Sciatic nerve (tissue), 2 donors: ENCODE data around the gene LPP. TPM values are rescaled to one million over a fixed set of nuclear protein-coding genes. Genes with fewer than 3 reads are reported as not detected.
A peak's percentile ranks its signal among the peaks of the same experiment; 100 is the strongest.

Source experiments
- ATAC-seq: fragments of 200-7000 bp; cut with Tn5 transposase; one replicate; pipeline ENCODE4 v1.9.1; 2020; ENCODE audit warnings: mild to moderate bottlenecking, moderate library complexity
- DNase-seq: peaks from one replicate; pipeline ENCODE4 v3.0.0-alpha.2; 2020; ENCODE audit warnings: low spot score
- intact Hi-C: fragments of 100-400 bp; cut with DNase I; formaldehyde crosslinking; loops from one replicate; pipeline ENCODE4 v1.14.2; 2022
- total RNA-seq: library from RNA; stranded (reverse); fragmentation: NEBNext Ultra II Directional; extraction: Animal tissue kit (Norgen Biotek cat#: 25700); gene quantifications from one replicate; pipeline ENCODE4 v1.2.1, GENCODE V29; 2021
- donor health status: DM: no; HTN: no; CAD: no.
- donor health status: DM: no; HTN: no; CAD: no.

LPP gene
- total RNA-seq, 1 donor from 2014 or later: 231 TPM

DNA sequence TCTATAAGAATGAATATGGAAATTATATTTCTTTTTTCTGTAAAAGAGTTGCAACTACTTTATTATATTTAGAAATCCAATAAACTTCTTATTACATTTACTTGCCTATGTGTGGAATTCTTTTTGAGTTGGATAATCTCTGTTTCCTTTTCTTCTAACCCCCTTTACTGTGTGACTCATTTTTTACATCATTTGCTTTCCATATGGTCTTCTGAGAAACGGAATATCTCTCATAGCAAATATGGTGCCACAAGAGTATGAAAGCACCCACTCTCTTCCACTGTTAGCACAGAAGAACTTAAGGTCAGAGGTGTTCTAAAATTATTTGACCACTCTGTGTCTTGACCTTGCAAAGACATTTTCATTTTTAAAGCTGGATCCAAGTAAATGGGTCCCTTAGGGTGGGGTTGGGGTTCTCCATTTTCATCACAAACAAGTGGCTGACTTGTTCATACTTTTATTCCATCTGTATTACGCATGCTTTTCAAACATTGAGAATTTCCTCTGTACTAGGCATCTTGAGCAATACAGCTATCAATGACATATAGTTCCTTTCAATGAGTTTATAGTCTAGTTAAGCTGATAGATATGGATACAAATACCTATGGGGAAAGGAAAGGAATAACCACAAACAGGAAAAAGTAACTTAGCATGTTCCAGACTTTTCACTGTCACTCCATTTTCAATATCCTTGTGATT lies 736.8 kb downstream of the LPP start:
- intact Hi-C loops: no loop called here
- no peak for ATAC-seq
- no peak for DNase-seq

GRCh38 chr3:188899881-188900280 lies 745.9 kb downstream of the LPP start:
- DNase-seq (no peak), ATAC-seq (no peak)
- intact Hi-C loops: no loop called here

- ATAC-seq: peak; percentile 80
- no peak for DNase-seq
- intact Hi-C loops: no loop called here
Observed at GRCh38 chr3:188900421-188900951, 746.5 kb downstream of the LPP start.

- ATAC-seq: peak; percentile 62
- DNase-seq: no peak
- intact Hi-C loops: no loop called here
Observed at GRCh38 chr3:188901126-188901525, 747.2 kb downstream of the LPP start.

- ATAC-seq: no peak
- DNase-seq: no peak
- intact Hi-C loops: no loop called here
Observed at GRCh38 chr3:188901671-188902287, 747.8 kb downstream of the LPP start.

- intact Hi-C loops: no loop called here
- no peak for DNase-seq
- ATAC-seq: no peak
Observed at GRCh38 chr3:188904670-188905069, 750.7 kb downstream of the LPP start.

GRCh38 chr3:188905547-188905946 lies 751.6 kb downstream of the LPP start:
- DNase-seq (no peak), ATAC-seq (peak; percentile 33)
- intact Hi-C loops: no loop called here

DNA sequence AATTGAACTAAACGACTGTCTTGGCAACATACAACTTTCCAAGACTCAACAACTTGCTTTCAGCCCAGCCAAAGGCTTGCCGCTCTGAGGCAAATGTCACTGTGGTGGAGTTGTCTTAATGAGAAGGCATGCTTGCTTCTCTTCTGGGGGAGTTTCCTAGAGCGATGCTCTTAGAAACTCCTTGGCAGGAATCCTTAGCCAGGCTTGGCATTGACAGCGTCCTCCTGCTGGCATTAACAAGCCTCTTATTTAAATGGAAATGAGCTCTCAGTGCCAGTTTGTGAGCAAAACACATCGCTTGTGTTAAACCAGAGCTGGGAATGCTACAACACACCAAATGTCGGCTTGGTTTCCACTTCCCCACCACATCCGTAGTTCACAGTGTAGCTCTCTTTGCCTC lies 752.3 kb downstream of the LPP start:
- no peak for DNase-seq
- intact Hi-C loops: no loop called here
- no peak for ATAC-seq

GRCh38 chr3:188908002-188908850 lies 754.3 kb downstream of the LPP start:
- ATAC-seq (no peak), DNase-seq (no peak)
- intact Hi-C loops: no loop called here

DNA sequence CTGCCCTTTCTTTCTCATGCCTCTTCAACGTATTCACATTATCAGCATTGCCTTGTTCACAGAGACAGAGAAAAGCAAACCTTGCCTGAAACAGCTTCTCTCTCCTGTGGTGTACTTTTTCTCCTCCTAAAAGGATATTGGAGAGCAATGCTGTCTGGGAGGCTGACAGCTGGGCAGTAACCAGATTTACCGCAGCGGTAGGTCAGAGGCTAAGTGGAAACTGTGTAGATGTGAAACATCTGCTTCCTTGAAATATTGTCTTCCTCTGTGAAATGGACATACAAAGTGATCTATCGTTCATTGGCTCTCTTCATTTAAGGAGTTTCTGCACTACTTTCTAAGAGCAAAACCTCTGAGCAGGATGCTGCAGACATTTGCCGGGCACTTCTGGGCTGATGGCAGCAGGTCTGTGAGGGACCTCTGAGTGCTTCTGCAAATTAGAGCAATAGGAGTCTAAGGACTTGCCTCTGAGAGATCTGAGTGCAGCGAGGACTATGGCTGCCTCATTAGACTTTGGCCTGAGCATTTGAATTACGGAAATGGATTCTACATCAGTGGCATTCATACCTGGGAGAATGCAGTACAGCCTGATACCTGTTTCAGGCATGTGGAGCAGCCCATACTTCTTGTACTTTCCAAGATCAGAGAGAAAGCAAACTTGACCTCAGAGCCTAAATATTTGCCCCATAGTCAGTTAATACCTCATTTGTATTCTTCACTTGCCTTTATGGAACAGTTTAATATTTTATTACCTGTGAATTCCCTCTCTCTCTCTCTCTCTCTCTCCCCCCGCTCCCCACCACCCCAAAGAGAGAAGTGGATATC lies 757.3 kb downstream of the LPP start:
- intact Hi-C loops: no loop called here
- DNase-seq (no peak), ATAC-seq (peak; percentile 33)

- ATAC-seq: no peak
- intact Hi-C loops: no loop called here
- no peak for DNase-seq
Observed at GRCh38 chr3:188913084-188913483, 759.1 kb downstream of the LPP start.

DNA sequence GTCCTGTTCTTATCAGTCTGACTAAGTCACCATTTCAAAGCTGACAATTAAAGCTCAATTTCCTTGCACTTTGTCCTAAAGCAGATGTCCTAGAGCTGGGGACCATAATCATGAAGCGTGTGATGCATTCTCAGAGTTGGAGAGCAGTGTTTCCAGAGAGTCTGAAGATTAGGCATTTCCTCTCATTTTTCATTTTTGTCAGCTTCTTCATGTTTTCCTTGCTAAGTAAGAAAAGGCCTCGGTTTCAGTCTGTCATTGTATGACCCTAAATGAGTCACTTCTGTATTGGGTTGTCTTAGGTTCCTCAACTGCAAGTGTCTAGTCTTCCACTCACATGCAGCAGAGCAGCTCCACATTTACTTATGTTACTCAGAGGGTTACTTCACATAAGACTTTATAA lies 760.6 kb downstream of the LPP start:
- ATAC-seq (no peak), DNase-seq (no peak)
- intact Hi-C loops: no loop called here

GRCh38 chr3:188915127-188915526 lies 761.2 kb downstream of the LPP start:
- DNase-seq (no peak), ATAC-seq (no peak)
- intact Hi-C loops: no loop called here

DNA sequence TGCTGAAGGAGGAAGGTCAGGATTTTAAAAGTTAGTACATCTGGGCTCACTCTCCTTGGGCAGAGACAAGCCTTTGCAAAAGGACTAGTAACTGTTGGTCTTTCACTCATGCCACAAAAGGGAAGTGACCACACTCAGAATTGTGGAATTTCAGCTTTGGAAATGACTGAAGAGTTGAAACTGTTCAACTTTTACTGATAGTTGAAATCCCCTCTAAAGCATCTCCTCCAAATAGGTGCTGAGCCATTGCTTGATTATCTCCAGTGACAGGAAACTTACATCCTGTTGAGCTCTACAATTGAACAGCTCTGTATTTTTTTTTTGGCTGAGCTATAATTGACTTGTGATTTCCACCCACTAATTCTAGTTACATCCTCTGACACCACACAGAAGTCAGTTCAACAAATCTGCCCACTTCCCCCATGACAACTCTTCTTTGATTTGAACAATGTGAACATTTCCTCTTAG lies 763.0 kb downstream of the LPP start:
- ATAC-seq (peak; percentile 52), DNase-seq (no peak)
- intact Hi-C loops: no loop called here

- intact Hi-C loops: no loop called here
Observed at GRCh38 chr3:188918093-188918492, 764.1 kb downstream of the LPP start.

GRCh38 chr3:188923671-188924070 lies 769.7 kb downstream of the LPP start:
- intact Hi-C loops: no loop called here
- DNase-seq: no peak
- no peak for ATAC-seq

More at GRCh38 chr3:188918093-188918492, 764.1 kb downstream of the LPP start:
- DNase-seq: no peak
- ATAC-seq: no peak

- no peak for ATAC-seq
- intact Hi-C loops: no loop called here
- no peak for DNase-seq
Observed at GRCh38 chr3:188925376-188925775, 771.4 kb downstream of the LPP start.

DNA sequence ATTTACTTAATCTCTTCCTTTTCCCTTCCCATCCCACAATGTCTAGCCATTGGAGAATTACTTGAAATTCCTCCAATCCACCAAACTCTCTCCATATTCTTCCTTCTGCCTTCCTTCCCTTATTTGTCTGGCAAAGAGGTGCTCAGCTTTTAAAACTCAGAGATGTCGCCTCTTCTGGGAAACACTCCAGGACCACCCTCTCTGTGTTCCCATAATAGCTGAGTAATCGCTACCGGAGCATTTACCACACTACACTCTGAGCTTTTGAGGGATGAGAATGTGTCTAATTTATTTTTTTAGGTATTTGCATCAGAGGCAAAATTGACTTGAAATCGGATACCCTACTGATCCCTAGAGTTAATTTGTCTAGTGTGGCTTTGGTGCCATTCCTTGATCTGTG lies 772.2 kb downstream of the LPP start:
- no peak for DNase-seq
- no peak for ATAC-seq
- intact Hi-C loops: no loop called here
